Activated T-cell treated with anti-CD3 and anti-CD28 coated beads, Interleukin-2, amount 50 U/mL, for 72 hours (primary cell): Measurements from ENCODE around the gene DNASE1L2. TPM values are rescaled to one million over a fixed set of nuclear protein-coding genes. Genes with fewer than 3 reads are reported as not detected.
"Not testable (repeated sequence)": the region's sequence is repeated elsewhere in the genome, so short reads cannot be mapped to it uniquely, and the experiment has no call there.

Experiments
- ATAC-seq, 2 donors: fragments of 150-1000 bp; cut with Tn5 transposase; replicated peaks in 1 of 2; 2 replicates each; pipeline ENCODE4 v1.10.0; 2021; ENCODE audit warnings: moderate library complexity in 2 of 2, mild to moderate bottlenecking in 1 of 2
- DNase-seq, 2 donors: peaks; one replicate each; pipeline ENCODE4 v3.0.0; 2021 to 2022; ENCODE audit warnings: mixed read lengths in 1 of 2
- H3K27ac Mint-ChIP-seq: one replicate; pipeline ENCODE4 v1.8.0; 2022; ENCODE audit warnings: mild to moderate bottlenecking, moderate library complexity, mixed read lengths
- H3K27me3 Mint-ChIP-seq: one replicate; pipeline ENCODE4 v1.8.0; 2022; ENCODE audit warnings: low read depth, mixed read lengths
- H3K36me3 Mint-ChIP-seq, 2 donors: one replicate each; pipeline ENCODE4 v1.8.0; 2022; ENCODE audit warnings: mixed read lengths in 2 of 2, mild to moderate bottlenecking in 1 of 2; ENCODE audit not compliant: insufficient read depth in 2 of 2
- H3K4me1 Mint-ChIP-seq: one replicate; pipeline ENCODE4 v1.8.0; 2022; ENCODE audit warnings: low read depth, mixed read lengths
- H3K4me3 Mint-ChIP-seq, 2 donors: one replicate each; pipeline ENCODE4 v1.8.0; 2022; ENCODE audit warnings: mild to moderate bottlenecking in 2 of 2, mixed read lengths in 2 of 2, moderate library complexity in 2 of 2
- H3K9me3 Mint-ChIP-seq, 2 donors: one replicate each; pipeline ENCODE4 v1.8.0; 2022; ENCODE audit warnings: mixed read lengths in 2 of 2
- total RNA-seq, 2 donors: library from RNA; stranded (reverse); gene quantifications; one replicate each; pipeline ENCODE4 v1.2.3, GENCODE V29; 2022

DNASE1L2 gene
- total RNA-seq, 2 donors from 2014 or later: 1.1 TPM

DNA sequence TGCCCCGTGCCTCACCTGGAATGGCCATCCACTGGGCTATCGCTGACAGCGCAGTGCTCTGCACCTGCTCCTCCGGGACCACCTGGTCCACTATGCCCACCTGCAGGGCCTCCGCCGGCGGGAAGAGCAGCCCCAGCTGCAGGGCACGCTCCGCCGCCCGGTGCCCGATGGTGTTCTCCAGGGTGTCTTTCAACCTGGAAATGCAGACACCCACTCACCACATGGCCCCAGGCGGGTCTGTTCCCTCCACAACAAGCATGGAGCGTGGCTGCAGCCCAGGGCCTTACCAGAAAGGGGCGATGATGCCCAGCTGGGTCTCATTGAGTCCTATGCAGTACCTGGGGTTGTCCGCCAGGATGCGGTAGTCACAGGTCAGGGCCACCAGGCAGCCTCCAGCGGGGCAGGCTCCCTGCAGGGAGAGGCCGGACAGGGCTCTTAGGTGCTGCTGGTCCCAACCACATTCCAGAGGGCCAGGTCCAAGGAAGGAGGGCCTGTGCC, 6.8 kb downstream of the DNASE1L2 start:
- no peak overlapping the region for H3K27ac Mint-ChIP-seq
- H3K27me3 Mint-ChIP-seq: no peaks in the 10 kb centered on the region
- ATAC-seq: no peak
- H3K9me3 Mint-ChIP-seq: no peaks in the 10 kb centered on the region
- H3K4me3 Mint-ChIP-seq: no peak overlapping the region
- no peaks in the 10 kb centered on the region for H3K4me1 Mint-ChIP-seq
- peaks cover 0 to 1% of the 10 kb centered on the region in 2 donors for H3K36me3 Mint-ChIP-seq
- DNase-seq: no peak

DNA sequence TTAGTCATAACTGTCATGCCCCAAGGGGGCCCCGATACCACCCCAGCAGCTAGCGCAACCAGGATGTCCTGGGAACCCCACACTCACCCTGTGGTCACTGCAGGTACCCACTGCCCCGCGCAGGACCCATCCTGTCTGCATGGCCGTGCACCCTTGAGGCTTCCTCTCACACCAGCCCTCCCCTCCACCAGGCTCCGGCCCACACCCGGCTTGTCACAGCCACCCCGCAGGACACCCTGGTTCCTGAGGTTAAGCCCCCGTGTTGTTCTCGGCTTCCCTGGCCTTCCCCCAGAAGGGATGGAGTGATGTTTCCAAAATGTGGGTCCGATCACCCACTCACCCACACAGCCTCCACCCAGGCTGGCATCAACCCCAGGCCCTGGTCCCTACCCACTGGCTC, 7.5 kb downstream of the DNASE1L2 start:
- DNase-seq (no peak), ATAC-seq (no peak)
- Mint-ChIP-seq H3K9me3 (no peaks in the 10 kb centered on the region), H3K36me3 (peaks cover 0 to 1% of the 10 kb centered on the region in 2 donors), H3K4me3 (no peak overlapping the region), H3K4me1 (no peaks in the 10 kb centered on the region), H3K27ac (no peak overlapping the region), H3K27me3 (no peaks in the 10 kb centered on the region)

DNA sequence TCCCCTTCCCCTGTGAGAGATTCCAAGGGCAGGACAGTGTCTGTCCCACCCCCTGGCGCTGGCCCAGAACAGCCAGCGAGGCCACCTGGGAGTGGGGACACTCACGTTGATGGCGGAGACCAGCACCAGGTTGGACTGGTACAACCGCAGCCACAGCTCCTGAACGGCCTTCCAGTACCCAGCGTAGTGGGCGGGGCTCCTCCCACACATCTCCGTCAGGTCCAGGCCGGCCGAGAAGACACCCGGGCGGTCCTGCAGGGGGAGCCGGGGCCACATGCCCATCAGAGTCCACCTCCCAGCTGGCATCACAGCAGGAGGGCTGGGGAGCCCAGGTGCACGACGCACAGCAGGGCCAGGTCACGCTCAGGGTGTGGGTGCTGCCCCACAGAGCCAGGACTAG, 8.1 kb downstream of the DNASE1L2 start:
- DNase-seq (no peak), ATAC-seq (peak in 1 of 2 donors; percentile 10)
- H3K27me3 Mint-ChIP-seq: no peaks in the 10 kb centered on the region
- no peaks in the 10 kb centered on the region for H3K9me3 Mint-ChIP-seq
- H3K4me3 Mint-ChIP-seq: no peak overlapping the region
- peaks cover 0 to 3% of the 10 kb centered on the region in 2 donors for H3K36me3 Mint-ChIP-seq
- H3K4me1 Mint-ChIP-seq: no peaks in the 10 kb centered on the region
- H3K27ac Mint-ChIP-seq: no peak overlapping the region

DNA sequence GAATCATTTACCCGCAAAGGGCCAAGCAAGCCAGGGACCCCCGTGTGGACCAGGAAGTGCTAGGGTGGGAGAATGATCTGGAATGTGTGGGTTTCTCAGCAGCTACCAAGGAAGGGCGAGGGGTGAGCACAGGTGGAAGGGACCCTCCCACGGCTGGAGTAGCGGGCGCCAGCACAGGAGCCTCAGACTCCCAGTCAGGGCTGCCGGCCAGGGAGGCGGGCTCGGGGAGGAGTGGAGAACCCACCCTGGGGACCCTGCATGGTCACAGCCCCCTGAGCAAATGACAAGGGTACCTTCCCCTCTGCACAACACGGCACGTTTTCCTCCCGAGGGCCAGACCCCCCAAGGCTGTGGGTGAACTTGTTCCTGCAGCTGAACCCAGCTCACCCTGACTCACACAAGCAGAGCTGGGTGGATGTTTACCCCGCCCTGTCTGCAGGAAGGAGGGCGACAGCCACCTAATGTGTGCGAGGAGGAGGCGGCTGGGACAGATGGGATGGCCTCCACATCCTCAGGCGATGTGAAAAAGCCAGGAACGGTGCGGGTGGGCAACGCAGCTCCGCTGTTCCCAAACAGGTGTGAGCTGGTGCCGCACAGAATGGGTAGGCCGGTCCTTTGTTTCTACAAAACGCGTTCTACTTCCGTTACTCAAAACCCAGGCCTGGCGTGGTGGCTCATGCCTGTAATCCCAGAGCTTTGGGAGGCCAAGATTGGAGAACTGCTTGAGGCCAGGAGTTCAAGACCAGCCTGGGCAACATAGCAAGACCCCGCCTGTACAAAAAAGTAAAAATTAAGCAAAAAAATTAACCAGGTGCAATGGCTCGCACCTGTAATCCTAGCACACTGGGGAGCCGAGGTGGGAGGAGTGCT, 8.9 kb downstream of the DNASE1L2 start:
- ATAC-seq: peak in 1 of 2 donors; percentile 12
- no peak overlapping the region for H3K27ac Mint-ChIP-seq

DNA sequence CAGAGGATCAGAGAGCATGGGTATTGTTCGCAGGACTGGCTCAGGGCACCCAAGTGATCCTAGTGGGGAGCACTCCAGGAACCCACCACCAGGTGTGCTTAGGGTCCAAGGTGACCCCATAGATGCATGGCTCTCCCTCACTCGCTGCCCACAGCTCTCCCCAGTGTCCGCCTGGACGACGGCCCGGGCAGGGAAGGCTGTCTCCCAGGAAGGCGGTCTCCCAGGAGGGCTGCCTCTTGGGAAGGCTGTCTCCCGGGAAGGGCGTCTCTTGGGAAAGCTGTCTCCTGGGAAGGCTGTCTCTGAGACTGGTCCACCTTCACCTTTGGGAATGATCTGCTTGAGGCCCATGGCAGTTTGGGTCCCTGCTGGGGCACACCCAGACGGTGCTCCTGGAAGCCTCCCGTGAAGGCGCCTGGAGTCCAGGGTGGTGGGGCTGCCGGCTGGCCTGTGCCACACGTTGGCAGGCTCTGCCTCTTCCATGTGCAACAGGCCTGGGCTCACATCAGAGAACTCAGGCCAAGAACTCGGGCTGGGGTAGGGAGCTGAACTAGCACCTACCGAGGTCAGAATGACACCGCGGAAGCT, 10.1 kb downstream of the DNASE1L2 start:
- Mint-ChIP-seq H3K4me3 (no peak overlapping the region), H3K27me3 (no peaks in the 10 kb centered on the region), H3K9me3 (no peaks in the 10 kb centered on the region), H3K36me3 (peaks cover 0 to 6% of the 10 kb centered on the region in 2 donors), H3K4me1 (no peaks in the 10 kb centered on the region), H3K27ac (no peak overlapping the region)
- ATAC-seq: no peak
- no peak for DNase-seq

More for the DNA sequence above, 8.9 kb downstream of the DNASE1L2 start:
- no peaks in the 10 kb centered on the region for H3K9me3 Mint-ChIP-seq
- no peak for DNase-seq
- peaks cover 0 to 3% of the 10 kb centered on the region in 2 donors for H3K36me3 Mint-ChIP-seq
- H3K4me1 Mint-ChIP-seq: no peaks in the 10 kb centered on the region
- H3K4me3 Mint-ChIP-seq: no peak overlapping the region
- no peaks in the 10 kb centered on the region for H3K27me3 Mint-ChIP-seq

DNA sequence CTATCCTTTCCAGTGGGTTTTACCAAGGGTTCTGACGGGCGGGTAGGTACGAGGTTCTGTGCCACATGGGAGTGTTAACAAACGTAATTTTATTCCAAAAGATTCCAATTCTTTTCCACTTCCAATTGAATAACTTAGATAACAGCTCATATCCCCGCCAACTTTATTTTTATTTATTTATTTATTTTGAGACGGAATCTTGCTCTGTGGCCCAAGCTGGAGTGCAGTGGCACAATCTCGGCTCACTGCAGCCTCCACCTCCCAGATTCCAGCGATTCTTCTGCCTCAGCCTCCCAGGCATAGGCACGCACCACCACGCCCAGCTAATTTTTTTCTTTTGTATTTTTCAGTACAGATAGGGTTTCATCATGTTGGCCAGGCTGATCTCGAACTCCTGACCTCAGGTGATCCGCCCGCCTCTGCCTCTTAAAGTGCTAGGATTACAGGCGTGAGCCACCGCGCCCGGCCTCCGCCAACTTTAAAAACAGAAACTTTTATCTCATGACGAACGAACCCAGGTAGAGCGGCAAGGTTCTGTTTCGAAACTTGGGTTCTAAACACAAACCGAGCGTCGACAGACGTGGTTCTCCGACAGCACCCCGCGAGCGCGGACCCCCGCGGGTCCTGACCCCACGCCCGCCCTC, 14.5 kb downstream of the DNASE1L2 start:
- peak; percentile 3 to 14 for ATAC-seq
- Mint-ChIP-seq H3K27me3 (no peaks in the 10 kb centered on the region), H3K36me3 (peaks cover 3 to 20% of the 10 kb centered on the region in 2 donors), H3K9me3 (no peaks in the 10 kb centered on the region), H3K27ac (peak overlapping the region; percentile 96), H3K4me1 (no peaks in the 10 kb centered on the region), H3K4me3 (peak overlapping the region; percentile 97 to 98)
- DNase-seq: peak; percentile 47 to 48

DNA sequence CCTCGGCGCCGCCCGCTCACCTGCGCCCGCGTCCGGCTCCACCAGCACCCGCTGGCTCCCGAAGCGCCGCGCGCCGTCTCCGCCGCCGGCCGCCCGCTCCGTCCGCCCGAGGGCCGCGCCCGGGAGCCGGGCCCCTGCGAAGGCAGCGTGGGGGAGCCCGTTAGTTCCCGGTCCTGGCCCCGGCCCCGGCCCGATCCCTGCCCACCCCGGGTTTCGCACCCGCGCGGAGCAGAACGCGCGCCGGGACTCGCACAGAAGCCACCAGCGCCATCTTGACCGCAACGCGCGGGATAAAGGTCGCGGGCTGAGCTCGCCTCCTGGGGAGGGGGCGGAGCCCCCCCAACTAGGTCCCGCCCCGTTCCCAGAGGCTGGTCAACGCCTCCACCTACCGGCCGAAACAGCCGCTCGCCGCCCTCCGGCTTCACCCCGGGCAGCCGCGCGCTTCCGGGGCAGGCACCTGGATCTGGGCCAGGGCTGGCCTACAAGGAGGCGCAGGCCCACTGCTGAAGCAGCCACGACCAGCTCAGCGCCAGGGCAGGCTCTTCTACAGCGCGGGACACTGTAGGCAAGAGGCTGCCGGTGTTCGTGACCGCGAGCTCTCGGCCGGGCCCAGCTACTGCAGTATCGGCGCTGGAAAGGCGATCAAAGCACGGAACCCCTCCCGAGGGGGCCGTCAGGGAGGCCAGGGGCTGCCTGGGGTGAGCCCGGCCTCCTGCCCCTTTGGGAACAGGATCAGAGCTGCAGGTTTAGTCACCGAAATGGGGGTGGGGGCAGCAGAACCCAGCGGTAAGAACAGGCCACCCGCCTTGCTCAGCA, 15.3 kb downstream of the DNASE1L2 start, which contains the start of gene ECI1:
ECI1 (minus strand) TSS at position 292 of the 816 bp plus-strand sequence; CDS start at position 271, 21 bp downstream.
- Mint-ChIP-seq H3K9me3 (no peaks in the 10 kb centered on the region), H3K36me3 (peaks cover 5 to 26% of the 10 kb centered on the region in 2 donors), H3K4me1 (no peaks in the 10 kb centered on the region), H3K4me3 (peak within 1 kb of the TSS; percentile 97 to 98), H3K27ac (peak within 1 kb of the TSS; percentile 96), H3K27me3 (no peaks in the 10 kb centered on the region)
- ATAC-seq (peak; percentile 92), DNase-seq (peak; percentile 93 to 94)

DNA sequence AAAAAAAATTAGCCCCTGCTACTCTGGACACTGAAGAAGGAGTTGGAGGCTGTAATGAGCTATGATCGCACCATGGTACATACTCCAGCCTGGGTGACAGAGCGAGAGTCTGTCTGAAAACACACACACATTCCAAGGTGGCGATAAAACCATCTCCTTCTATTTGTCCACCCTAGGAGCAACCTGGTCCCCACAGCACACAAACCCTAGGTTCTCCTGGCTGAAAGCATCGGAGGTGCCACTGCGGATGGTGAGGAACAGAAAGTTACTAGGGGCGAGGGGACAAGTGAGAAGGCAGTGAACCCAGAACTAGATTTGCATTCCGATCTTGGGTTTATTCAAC, 16.5 kb downstream of the DNASE1L2 start:
- Mint-ChIP-seq H3K36me3 (peaks cover 9 to 31% of the 10 kb centered on the region in 2 donors), H3K27me3 (no peaks in the 10 kb centered on the region), H3K4me3 (no peak overlapping the region), H3K9me3 (no peaks in the 10 kb centered on the region), H3K4me1 (no peaks in the 10 kb centered on the region), H3K27ac (no peak overlapping the region)
- DNase-seq: no peak
- no peak for ATAC-seq

DNA sequence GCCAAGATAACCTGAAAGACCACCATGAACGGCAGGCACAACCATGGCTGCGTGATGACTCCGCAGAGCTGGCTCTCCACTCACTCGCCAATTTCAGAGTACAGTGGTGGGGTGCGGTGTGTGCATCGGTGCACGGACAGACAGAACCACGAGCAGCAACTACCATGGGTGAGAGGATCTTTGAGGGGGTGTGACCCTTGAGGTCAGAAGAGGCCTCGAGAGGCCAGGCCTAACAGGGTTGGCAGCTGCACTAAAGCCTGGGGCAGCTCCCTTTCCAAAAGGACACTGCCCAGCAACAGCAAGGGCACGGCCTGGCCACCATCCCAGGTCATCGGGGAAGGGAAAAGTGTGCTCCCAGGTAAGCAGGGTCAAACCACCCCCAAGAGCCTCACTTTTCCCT, 17.0 kb downstream of the DNASE1L2 start:
- ATAC-seq: no peak
- Mint-ChIP-seq H3K27ac (no peak overlapping the region), H3K9me3 (no peaks in the 10 kb centered on the region), H3K4me3 (no peak overlapping the region), H3K27me3 (no peaks in the 10 kb centered on the region), H3K36me3 (peaks cover 10 to 35% of the 10 kb centered on the region in 2 donors), H3K4me1 (no peaks in the 10 kb centered on the region)
- no peak for DNase-seq

DNA sequence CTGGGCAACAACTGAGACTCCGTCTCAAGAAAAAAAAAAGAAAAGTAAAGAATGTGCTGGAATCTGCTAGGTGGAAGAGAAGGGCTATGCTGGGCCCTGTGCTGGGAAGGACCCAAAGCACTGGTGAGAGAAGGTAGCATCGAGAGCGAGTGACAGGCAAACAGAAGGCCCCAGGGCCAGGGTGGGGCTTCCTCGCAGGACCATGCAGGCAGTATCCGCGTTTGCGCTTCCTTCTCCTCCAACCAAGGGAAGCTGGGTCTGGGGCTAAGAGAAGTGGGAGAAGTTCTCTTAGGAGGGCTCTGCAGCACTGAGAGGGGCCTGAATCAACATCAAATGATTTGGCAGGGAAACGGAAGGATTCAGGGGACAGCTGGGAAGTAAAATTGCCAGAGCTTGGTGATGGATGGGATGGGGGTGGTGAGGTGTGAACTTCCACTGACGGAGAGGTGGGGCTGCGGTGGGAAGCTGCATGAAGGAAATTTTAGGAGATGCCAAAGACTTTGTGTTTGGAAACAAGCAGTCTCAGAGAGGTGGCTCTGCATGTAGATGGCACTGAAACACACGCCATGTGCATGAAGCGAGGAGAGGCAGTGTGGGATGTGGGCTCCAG, 20.4 kb downstream of the DNASE1L2 start:
- Mint-ChIP-seq H3K36me3 (peaks cover 12 to 48% of the 10 kb centered on the region in 2 donors), H3K4me1 (no peaks in the 10 kb centered on the region), H3K27me3 (no peaks in the 10 kb centered on the region), H3K27ac (peak overlapping the region; percentile 64), H3K9me3 (no peaks in the 10 kb centered on the region), H3K4me3 (no peak overlapping the region)
- DNase-seq (no peak), ATAC-seq (no peak)

DNA sequence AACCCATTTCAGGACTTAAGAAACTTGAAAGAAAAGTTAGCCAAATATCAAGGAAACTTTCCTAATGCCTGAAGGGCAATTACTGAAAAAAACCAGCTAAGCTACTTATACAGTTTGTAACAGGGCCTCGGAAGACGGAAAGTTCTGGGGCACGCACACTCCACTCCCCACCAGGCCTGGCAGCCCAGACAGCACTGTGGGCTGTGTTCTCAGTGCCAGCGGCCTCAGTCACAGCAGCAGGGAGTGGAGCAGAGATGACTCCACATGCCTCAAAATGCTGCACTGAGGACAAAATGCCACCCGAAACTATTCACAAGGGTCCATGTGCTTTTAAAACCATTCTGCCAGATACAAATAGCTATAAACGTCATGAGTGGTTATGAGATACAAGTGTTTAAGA, 21.5 kb downstream of the DNASE1L2 start:
- no peak overlapping the region for H3K4me3 Mint-ChIP-seq
- H3K4me1 Mint-ChIP-seq: no peaks in the 10 kb centered on the region
- no peaks in the 10 kb centered on the region for H3K9me3 Mint-ChIP-seq
- DNase-seq: no peak
- no peak for ATAC-seq
- no peaks in the 10 kb centered on the region for H3K27me3 Mint-ChIP-seq
- peaks cover 21 to 57% of the 10 kb centered on the region in 2 donors for H3K36me3 Mint-ChIP-seq
- H3K27ac Mint-ChIP-seq: no peak overlapping the region

DNA sequence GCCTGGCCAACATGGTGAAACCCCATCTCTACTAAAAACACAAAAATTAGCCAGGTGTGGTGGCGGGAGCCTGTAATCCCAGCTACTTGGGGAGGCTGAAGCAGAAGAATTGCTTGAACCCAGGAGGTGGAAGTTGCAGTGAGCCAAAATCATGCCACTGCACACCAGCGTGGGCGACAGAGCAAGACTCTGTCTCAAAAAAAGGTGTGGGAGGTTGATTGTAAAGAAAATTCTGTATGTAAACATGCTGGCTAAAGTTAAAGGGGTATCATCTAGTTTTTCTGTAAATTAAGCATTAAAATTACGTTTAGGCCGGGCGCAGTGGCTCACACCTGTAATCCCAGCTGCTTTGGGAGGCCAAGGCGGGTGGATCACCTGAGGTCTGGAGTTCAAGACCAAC, 22.3 kb downstream of the DNASE1L2 start:
- H3K4me1 Mint-ChIP-seq, DNase-seq, H3K9me3 Mint-ChIP-seq, H3K27me3 Mint-ChIP-seq, ATAC-seq, H3K4me3 Mint-ChIP-seq, H3K27ac Mint-ChIP-seq: not testable (repeated sequence)
- H3K36me3 Mint-ChIP-seq: peaks cover 19 to 53% of the 10 kb centered on the region in 2 donors
